ENCODE data around the gene CDK5R2. TPM values are rescaled to one million over a fixed set of nuclear protein-coding genes. Genes with fewer than 3 reads are reported as not detected.
A peak's percentile ranks its signal among the peaks of the same experiment; 100 is the strongest.

The CDK5R2 gene
- total and polyA plus RNA-seq, 2 of the 13 experiments (the other 11 are each of a cell fraction or from before 2014, with no cell fraction given): not detected

DNA sequence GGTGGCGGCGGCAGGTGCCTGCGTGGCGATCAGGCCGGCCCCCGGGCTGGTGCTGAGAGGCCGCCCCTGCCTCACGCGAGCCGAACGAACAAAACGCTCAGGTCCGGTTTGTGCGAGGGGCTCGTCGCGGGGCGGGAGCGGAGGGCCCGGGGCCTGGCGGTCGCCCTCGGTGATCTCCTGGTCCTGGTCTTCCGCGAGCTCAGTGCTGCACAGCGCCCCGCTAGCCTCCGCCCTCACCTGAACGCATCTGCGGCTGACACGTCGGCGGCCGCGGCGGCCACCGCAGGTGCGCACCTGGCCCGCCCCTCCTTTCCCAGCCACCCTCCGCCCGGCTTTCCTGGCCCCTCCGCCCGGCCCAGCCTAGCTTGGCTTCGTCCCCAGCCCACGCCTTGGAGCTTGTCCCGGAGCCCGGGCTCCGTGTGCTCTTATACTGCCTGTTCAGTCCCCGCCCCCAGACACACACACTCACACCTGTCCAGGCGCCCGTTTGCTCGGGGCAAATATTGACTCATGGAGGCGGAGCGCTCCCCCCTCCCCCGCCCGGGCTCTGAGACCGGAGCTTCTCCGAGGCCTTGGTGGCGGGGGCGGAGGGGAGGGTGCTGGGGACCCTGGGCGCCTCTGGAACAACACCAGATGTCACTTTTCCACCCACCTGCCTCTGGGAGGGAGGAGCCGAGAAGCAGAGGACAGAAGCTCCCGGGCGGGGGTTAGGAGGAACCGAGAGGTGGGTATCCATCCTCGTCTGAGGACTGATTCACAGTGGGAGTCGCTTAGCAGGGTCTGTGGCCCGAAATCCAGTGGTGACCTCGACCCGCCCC, 42.3 kb downstream of the CDK5R2 start (continued):
- TF ChIP-seq, protein P1, sequence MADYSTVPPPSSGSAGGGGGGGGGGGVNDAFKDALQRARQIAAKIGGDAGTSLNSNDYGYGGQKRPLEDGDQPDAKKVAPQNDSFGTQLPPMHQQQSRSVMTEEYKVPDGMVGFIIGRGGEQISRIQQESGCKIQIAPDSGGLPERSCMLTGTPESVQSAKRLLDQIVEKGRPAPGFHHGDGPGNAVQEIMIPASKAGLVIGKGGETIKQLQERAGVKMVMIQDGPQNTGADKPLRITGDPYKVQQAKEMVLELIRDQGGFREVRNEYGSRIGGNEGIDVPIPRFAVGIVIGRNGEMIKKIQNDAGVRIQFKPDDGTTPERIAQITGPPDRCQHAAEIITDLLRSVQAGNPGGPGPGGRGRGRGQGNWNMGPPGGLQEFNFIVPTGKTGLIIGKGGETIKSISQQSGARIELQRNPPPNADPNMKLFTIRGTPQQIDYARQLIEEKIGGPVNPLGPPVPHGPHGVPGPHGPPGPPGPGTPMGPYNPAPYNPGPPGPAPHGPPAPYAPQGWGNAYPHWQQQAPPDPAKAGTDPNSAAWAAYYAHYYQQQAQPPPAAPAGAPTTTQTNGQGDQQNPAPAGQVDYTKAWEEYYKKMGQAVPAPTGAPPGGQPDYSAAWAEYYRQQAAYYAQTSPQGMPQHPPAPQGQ (CRISPR knock-in tag; IDR thresholded peaks at IDR 0.05; ENCODE audit: borderline replicate concordance): no peak
- TF ChIP-seq ZFP36L2 (CRISPR knock-in tag; IDR thresholded peaks at IDR 0.05): no peak
- TF ChIP-seq GTF3A (CRISPR knock-in tag; conservative IDR thresholded peaks at IDR 0.05): no peak
- TF ChIP-seq ZNF589 (CRISPR knock-in tag; conservative IDR thresholded peaks at IDR 0.05): peak; percentile 87
- no peak for TF ChIP-seq KDM4B (CRISPR knock-in tag; IDR thresholded peaks at IDR 0.05)
- TF ChIP-seq, protein P2, sequence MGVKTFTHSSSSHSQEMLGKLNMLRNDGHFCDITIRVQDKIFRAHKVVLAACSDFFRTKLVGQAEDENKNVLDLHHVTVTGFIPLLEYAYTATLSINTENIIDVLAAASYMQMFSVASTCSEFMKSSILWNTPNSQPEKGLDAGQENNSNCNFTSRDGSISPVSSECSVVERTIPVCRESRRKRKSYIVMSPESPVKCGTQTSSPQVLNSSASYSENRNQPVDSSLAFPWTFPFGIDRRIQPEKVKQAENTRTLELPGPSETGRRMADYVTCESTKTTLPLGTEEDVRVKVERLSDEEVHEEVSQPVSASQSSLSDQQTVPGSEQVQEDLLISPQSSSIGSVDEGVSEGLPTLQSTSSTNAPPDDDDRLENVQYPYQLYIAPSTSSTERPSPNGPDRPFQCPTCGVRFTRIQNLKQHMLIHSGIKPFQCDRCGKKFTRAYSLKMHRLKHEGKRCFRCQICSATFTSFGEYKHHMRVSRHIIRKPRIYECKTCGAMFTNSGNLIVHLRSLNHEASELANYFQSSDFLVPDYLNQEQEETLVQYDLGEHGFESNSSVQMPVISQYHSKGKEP (CRISPR knock-in tag; IDR thresholded peaks at IDR 0.05): no peak
- no peak for TF ChIP-seq RAD51 (IDR thresholded peaks at IDR 0.05; ENCODE audit: borderline replicate concordance)
- TF ChIP-seq GATAD2A (CRISPR knock-in tag; IDR thresholded peaks at IDR 0.05): peak; percentile 64
- TF ChIP-seq ZNF138 (CRISPR knock-in tag; IDR thresholded peaks at IDR 0.05; ENCODE audit: low read depth): no peak
- TF ChIP-seq, protein P3, sequence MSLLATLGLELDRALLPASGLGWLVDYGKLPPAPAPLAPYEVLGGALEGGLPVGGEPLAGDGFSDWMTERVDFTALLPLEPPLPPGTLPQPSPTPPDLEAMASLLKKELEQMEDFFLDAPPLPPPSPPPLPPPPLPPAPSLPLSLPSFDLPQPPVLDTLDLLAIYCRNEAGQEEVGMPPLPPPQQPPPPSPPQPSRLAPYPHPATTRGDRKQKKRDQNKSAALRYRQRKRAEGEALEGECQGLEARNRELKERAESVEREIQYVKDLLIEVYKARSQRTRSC (CRISPR knock-in tag; IDR thresholded peaks at IDR 0.05; ENCODE audit: low read depth): no peak
- TF ChIP-seq ZNF543 (CRISPR knock-in tag; IDR thresholded peaks at IDR 0.05): 0 out of 2 replicates have a peak, but pooled peaks have one; percentile 61
- no peak for TF ChIP-seq RBAK (CRISPR knock-in tag; IDR thresholded peaks at IDR 0.05)
- TF ChIP-seq SRF (IDR thresholded peaks at IDR 0.05; ENCODE audit: low read depth, low read length): no peak
- no peak for TF ChIP-seq ZNF841 (CRISPR knock-in tag; IDR thresholded peaks at IDR 0.05; ENCODE audit: borderline replicate concordance)
- TF ChIP-seq, protein P4, sequence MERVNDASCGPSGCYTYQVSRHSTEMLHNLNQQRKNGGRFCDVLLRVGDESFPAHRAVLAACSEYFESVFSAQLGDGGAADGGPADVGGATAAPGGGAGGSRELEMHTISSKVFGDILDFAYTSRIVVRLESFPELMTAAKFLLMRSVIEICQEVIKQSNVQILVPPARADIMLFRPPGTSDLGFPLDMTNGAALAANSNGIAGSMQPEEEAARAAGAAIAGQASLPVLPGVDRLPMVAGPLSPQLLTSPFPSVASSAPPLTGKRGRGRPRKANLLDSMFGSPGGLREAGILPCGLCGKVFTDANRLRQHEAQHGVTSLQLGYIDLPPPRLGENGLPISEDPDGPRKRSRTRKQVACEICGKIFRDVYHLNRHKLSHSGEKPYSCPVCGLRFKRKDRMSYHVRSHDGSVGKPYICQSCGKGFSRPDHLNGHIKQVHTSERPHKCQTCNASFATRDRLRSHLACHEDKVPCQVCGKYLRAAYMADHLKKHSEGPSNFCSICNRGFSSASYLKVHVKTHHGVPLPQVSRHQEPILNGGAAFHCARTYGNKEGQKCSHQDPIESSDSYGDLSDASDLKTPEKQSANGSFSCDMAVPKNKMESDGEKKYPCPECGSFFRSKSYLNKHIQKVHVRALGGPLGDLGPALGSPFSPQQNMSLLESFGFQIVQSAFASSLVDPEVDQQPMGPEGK (CRISPR knock-in tag; IDR thresholded peaks at IDR 0.05): peak; percentile 98
